K562 (cell line): ENCODE results near the gene STRN3. TPM values are rescaled to one million over a fixed set of nuclear protein-coding genes. Genes with fewer than 3 reads are reported as not detected.

Source experiments
- ATAC-seq: fragments of 200-7000 bp; cut with Tn5 transposase; 3 replicates; pipeline ENCODE4 v1.9.1; 2020; ENCODE audit warnings: moderate library complexity
- BruUV-seq: library from RNA; stranded (reverse); fragments of 400-500 nt; replicated peaks from 2 replicates; lab custom pipeline; 2021; lab: Mats Ljungman, UMichigan
- CTCF ChIA-PET: fragments of 300-600 bp; formaldehyde crosslinking; extraction: SDS; loops from one replicate; lab custom pipeline; 2021; ENCODE audit warnings: low intra/inter-chr PET ratio; lab: Yijun Ruan, JAX
- POLR2A ChIA-PET: fragments of 300-600, 350-650 bp; sonication (Branson Sonifier 250); formaldehyde crosslinking; extraction: SDS; loops from one replicate; lab custom pipeline; 2021; ENCODE audit warnings: antibody characterized with exemption, inconsistent platforms; lab: Yijun Ruan, JAX
- DNase-seq, 4 experiments: peaks; one replicate each; pipeline versions ENCODE4 v3.0.0 to v3.0.0-alpha.2; 2011 to 2018; ENCODE audit warnings: low spot score in 3 of 4, mixed read lengths in 3 of 4; ENCODE audit errors: extremely low read depth in 1 of 4
- FAIRE-seq: peaks from 2 replicates; lab custom pipeline; 2011; peaks lifted over from hg19 to GRCh38; lab: Jason Lieb, UNC
- H2AFZ ChIP-seq: 2 replicates; pipeline ENCODE4 v1.6.0; 2011; ENCODE audit warnings: low read depth, low read length, control low read depth, inconsistent platforms
- H3K27ac ChIP-seq: fragments of 200-600 bp; 3 replicates; pipeline ENCODE4 v1.8.0; 2011; ENCODE audit warnings: low read depth, mild to moderate bottlenecking, control low read depth, inconsistent platforms, low read length, moderate library complexity, mixed read lengths; ENCODE audit errors: extremely low read depth
- H3K27me3 ChIP-seq, 2 experiments: fragments of 300-600 bp in 1 of 2; 2 replicates in 1 of 2; 3 replicates in 1 of 2; pipeline versions ENCODE4 v1.6.0 to v1.8.0; 2011; ENCODE audit warnings: inconsistent platforms in 2 of 2, low read length in 2 of 2, mild to moderate bottlenecking in 1 of 2, mixed read lengths in 1 of 2, moderate library complexity in 1 of 2; ENCODE audit not compliant: control insufficient read depth in 2 of 2, insufficient read depth in 2 of 2
- H3K36me3 ChIP-seq: fragments of 300-600 bp; 3 replicates; pipeline ENCODE4 v1.8.0; 2011; ENCODE audit warnings: mild to moderate bottlenecking, low read length, inconsistent platforms; ENCODE audit not compliant: control insufficient read depth, insufficient read depth
- H3K4me1 ChIP-seq, 2 experiments: fragments of 200-600 bp in 1 of 2; replicated peaks in 1 of 2; 2 replicates in 1 of 2; 3 replicates in 1 of 2; pipeline versions ENCODE4 v1.5.1 to v1.8.0; 2011; ENCODE audit warnings: inconsistent platforms in 2 of 2, low read length in 2 of 2, mild to moderate bottlenecking in 1 of 2, mixed read lengths in 1 of 2, moderate library complexity in 1 of 2; ENCODE audit not compliant: control insufficient read depth in 2 of 2, insufficient read depth in 2 of 2
- H3K4me2 ChIP-seq: 2 replicates; pipeline ENCODE4 v1.6.1; 2011; ENCODE audit warnings: low read length, control low read depth, inconsistent platforms, mixed read lengths; ENCODE audit not compliant: insufficient read depth
- H3K4me3 ChIP-seq: fragments of 200-600 bp; sonication (generic), shearing (Covaris generic); 2 replicates; pipeline ENCODE4 v1.5.1; 2016; ENCODE audit warnings: control low read depth, inconsistent platforms
- H3K79me2 ChIP-seq: fragments of 200-600 bp; 3 replicates; pipeline ENCODE4 v1.8.0; 2011; ENCODE audit warnings: low read length, inconsistent platforms; ENCODE audit not compliant: control insufficient read depth, insufficient read depth
- H3K9ac ChIP-seq, 2 experiments: 2 replicates each; pipeline versions ENCODE4 v1.6.0 to v1.6.1; 2011; ENCODE audit warnings: low read depth in 2 of 2, low read length in 2 of 2, control low read depth in 1 of 2, inconsistent platforms in 1 of 2, mild to moderate bottlenecking in 1 of 2, mixed read lengths in 1 of 2; ENCODE audit not compliant: insufficient read depth in 1 of 2
- H3K9me1 ChIP-seq: one replicate; pipeline ENCODE4 v1.6.0; 2011; ENCODE audit warnings: inconsistent platforms, mild to moderate bottlenecking, low read length, moderate library complexity; ENCODE audit not compliant: control insufficient read depth, insufficient read depth
- H3K9me3 ChIP-seq: replicated peaks from 2 replicates; pipeline ENCODE4 v1.5.1; 2011; ENCODE audit warnings: low read depth, low read length, inconsistent platforms; ENCODE audit not compliant: control insufficient read depth, insufficient read depth
- H4K20me1 ChIP-seq: replicated peaks from 2 replicates; pipeline ENCODE4 v1.6.1; 2011; ENCODE audit warnings: low read length, inconsistent platforms, mixed read lengths; ENCODE audit not compliant: control insufficient read depth, insufficient read depth
- CEBPB ChIP-seq: fragments of 450-650 bp; IDR thresholded peaks from 2 replicates; pipeline ENCODE4 v1.6.1; 2016; ENCODE audit warnings: missing genetic modification characterization, missing compliant biosample characterization
- CEBPG ChIP-seq, 3 experiments: fragments of 200-800 bp in 1 of 3; sonication (Bioruptor generic) in 1 of 3; sonication (generic) in 1 of 3; formaldehyde crosslinking in 1 of 3; IDR thresholded peaks in 2 of 3; conservative IDR thresholded peaks in 1 of 3; 2 replicates each; pipeline versions ENCODE4 v1.6.1 to v1.8.0; 2016 to 2022; ENCODE audit warnings: missing compliant biosample characterization in 2 of 3, missing genetic modification characterization in 2 of 3, mild to moderate bottlenecking in 1 of 3, missing genetic modification reagents in 1 of 3
- GATAD2B ChIP-seq: fragments of 450-650 bp; IDR thresholded peaks from 2 replicates; pipeline ENCODE4 v1.6.1; 2017; ENCODE audit warnings: mild to moderate bottlenecking, borderline replicate concordance
- IFI16 ChIP-seq: fragments of 250-450 bp; sonication (Bioruptor Pico); IDR thresholded peaks from 2 replicates; pipeline ENCODE4 v2.1.2; 2022; ENCODE audit warnings: mild to moderate bottlenecking, inconsistent platforms
- NCOA4 ChIP-seq: fragments of 450-650 bp; IDR thresholded peaks from 2 replicates; pipeline ENCODE4 v1.6.1; 2018; ENCODE audit warnings: mild to moderate bottlenecking; ENCODE audit not compliant: partially characterized antibody
- RBFOX2 ChIP-seq: fragments of 200-400 bp; formaldehyde crosslinking; IDR thresholded peaks from 2 replicates; pipeline ENCODE4 v1.6.1; 2017; ENCODE audit warnings: low read depth, mild to moderate bottlenecking, low read length, moderate library complexity
- ZBTB17 ChIP-seq: fragments of 450-650 bp; formaldehyde crosslinking; IDR thresholded peaks from 2 replicates; pipeline ENCODE4 v1.4.0; 2020; ENCODE audit warnings: mild to moderate bottlenecking
- ZNF134 ChIP-seq: fragments of 250-450 bp; sonication (Bioruptor Pico); conservative IDR thresholded peaks from 2 replicates; pipeline ENCODE4 v1.4.0; 2020
- WGBS: fragments of 100-300 bp; shearing (Covaris generic); methylation state at CpG from one replicate; pipeline ENCODE4 v1.1.6; 2016; ENCODE audit warnings: low coverage, mixed read lengths; ENCODE audit not compliant: insufficient coverage; ENCODE audit errors: missing lambda C conversion rate; 5-methylcytosine and 5-hydroxymethylcytosine counted together
- in situ Hi-C: fragments of 300-500 bp; cut with MboI; formaldehyde crosslinking; loops from 4 replicates; pipeline ENCODE4 v1.15.0; 2018; ENCODE audit warnings: inconsistent platforms, mixed read lengths
- intact Hi-C: fragments of 100-400 bp; cut with micrococcal nuclease; formaldehyde crosslinking; loops from 2 replicates; pipeline ENCODE4 v1.14.2; 2022
- polyA plus RNA-seq, 8 experiments: library from polyadenylated mRNA; depleted of rRNA in 4 of 8; stranded (reverse) in 5 of 8; unstranded in 3 of 8; fragments of >200 nt; fragmentation: Nextera tagmentation in 2 of 8; fragmentation: Illumina TruSeq in 1 of 8; extraction: Ambion mirVana in 2 of 8; extraction: Trizol in 1 of 8; gene quantifications; 2 replicates each; pipeline versions ENCODE4 v1.2.1 to v1.2.3, GENCODE V29; 2011 to 2014; ENCODE audit warnings: inconsistent platforms in 1 of 8, missing spikeins in 1 of 8
- total RNA-seq, 7 experiments: library from RNA; depleted of rRNA in 6 of 7; stranded (reverse); fragments of >200 nt in 6 of 7; fragmentation: Illumina TruSeq in 2 of 7; extraction: Trizol in 2 of 7; gene quantifications; 2 replicates each; pipeline versions ENCODE4 v1.2.1 to v1.2.3, GENCODE V29; 2011 to 2021; ENCODE audit warnings: low replicate concordance in 1 of 7
- TF ChIP-seq, protein P1 (sequence below), 3 experiments: fragments of 200-800 bp in 1 of 3; sonication (Bioruptor generic) in 1 of 3; sonication (generic) in 1 of 3; formaldehyde crosslinking in 1 of 3; IDR thresholded peaks; 2 replicates each; pipeline versions ENCODE4 v1.6.1 to v1.8.0; 2016 to 2022; ENCODE audit warnings: mild to moderate bottlenecking in 2 of 3, missing compliant biosample characterization in 2 of 3, missing genetic modification characterization in 2 of 3, missing genetic modification reagents in 1 of 3

The STRN3 gene
- total and polyA plus RNA-seq, 9 of the 15 experiments (the other 6 are each of a cell fraction or from before 2014, with no cell fraction given) = 5.9 to 29.1 (median 16.0) TPM

DNA sequence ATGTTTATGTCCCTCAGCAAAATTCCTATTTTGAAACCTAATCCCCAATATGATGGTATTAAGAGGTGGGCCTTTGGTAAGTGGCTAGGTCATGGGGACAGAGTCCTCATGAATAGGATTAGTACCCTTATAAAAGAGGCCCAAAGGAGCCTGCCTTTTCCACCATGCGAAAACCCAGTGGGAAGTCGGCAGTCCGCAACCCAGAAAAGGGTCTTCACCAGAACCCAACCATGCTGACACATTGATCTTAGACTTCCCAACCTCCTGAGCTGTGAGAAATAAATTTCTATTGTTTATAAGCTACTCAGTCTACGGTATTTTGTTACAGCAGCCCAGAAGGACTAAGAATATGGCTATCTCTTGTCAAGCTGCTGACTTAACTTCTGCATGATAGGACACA is 85.3 kb downstream of the STRN3 start (continued):
- TF ChIP-seq RBFOX2 = no peak
- TF ChIP-seq, protein P1, sequence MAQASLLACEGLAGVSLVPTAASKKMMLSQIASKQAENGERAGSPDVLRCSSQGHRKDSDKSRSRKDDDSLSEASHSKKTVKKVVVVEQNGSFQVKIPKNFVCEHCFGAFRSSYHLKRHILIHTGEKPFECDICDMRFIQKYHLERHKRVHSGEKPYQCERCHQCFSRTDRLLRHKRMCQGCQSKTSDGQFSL (CRISPR knock-in tag; IDR thresholded peaks at IDR 0.05) = no peak
- TF ChIP-seq, protein P1 (tag; IDR thresholded peaks at IDR 0.05) = no peak
- TF ChIP-seq IFI16 (CRISPR knock-in tag) = no peak
- TF ChIP-seq NCOA4 = no peak
- TF ChIP-seq ZNF134 (CRISPR knock-in tag) = no peak
- no peak for TF ChIP-seq ZBTB17 (CRISPR knock-in tag)

GRCh38 chr14:30938617-30939016 is 87.6 kb downstream of the STRN3 start:
- Histone ChIP-seq H3K4me3 (no peak overlapping the region), H4K20me1 (no peaks in the 10 kb centered on the region), H3K4me1 (no peaks in the 10 kb centered on the region), H3K4me2 (no peak overlapping the region), H3K9ac (no peak overlapping the region), H2AFZ (no peak overlapping the region), H3K79me2 (peaks cover 12% of the 10 kb centered on the region; the same call in 1 of the 3 replicates), H3K27ac (no peak overlapping the region), H3K9me1 (no peaks in the 10 kb centered on the region), H3K36me3 (peaks cover 64% of the 10 kb centered on the region), H3K27me3 (no peaks in the 10 kb centered on the region), H3K9me3 (no peaks in the 10 kb centered on the region)
- 97% methylated on average over 2 of the region's 2 CpGs for WGBS
- in situ Hi-C loops = no loop called here
- ATAC-seq = no peak
- no peak for FAIRE-seq
- ChIA-PET POLR2A (no interaction called here), CTCF (no interaction called here)
- TF ChIP-seq GATAD2B (no peak), CEBPG (CRISPR knock-in tag; IDR thresholded peaks at IDR 0.05) (no peak), CEBPG (tag; conservative IDR thresholded peaks at IDR 0.05 in 1 of 2, IDR thresholded peaks at IDR 0.05 in 1 of 2) (peak in 1 of 2 experiments; percentile 71; a peak in 3 of 4 replicates), CEBPB (peak; percentile 75)
- no peak for DNase-seq
- BruUV-seq = no TSS peak
- intact Hi-C loops = no loop called here
